ENCODE results near the gene NKX3-2. TPM values are rescaled to one million over a fixed set of nuclear protein-coding genes. Genes with fewer than 3 reads are reported as not detected.

The NKX3-2 gene
- total RNA-seq, 1 experiment from 2014 or later, result 1.2 TPM

DNA sequence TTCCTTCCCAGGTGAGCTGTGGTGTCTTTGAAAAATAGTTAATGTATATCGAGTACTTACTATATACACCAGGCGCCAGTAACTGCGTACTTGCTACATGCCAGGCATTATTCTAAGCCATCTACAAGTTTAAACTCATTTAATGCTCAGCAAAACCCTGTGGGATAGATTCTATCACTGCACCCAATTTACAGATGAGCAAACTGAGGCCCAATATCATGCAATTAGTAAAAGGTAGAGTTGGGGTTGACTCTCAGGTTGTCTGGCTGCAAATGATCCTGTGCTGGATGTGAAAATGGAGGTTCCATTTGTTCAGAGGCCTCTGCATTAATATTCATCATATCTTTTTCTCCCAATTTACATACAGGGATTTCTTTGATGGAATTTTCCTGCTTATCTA lies 17.6 kb downstream of the NKX3-2 start:
- no peak overlapping the region for H3K4me3 ChIP-seq
- no peaks in the 10 kb centered on the region for H3K27me3 ChIP-seq
- H3K9me3 ChIP-seq, result no peaks in the 10 kb centered on the region
- no peak for DNase-seq
- H3K36me3 ChIP-seq, result no peaks in the 10 kb centered on the region

GRCh38 chr4:13525606-13526281 lies 18.6 kb downstream of the NKX3-2 start:
- no peaks in the 10 kb centered on the region for H3K9me3 ChIP-seq
- no peaks in the 10 kb centered on the region for H3K36me3 ChIP-seq
- DNase-seq, result no peak
- H3K27me3 ChIP-seq, result no peaks in the 10 kb centered on the region
- H3K4me3 ChIP-seq, result no peak overlapping the region

GRCh38 chr4:13524504-13525243 lies 19.6 kb downstream of the NKX3-2 start:
- Histone ChIP-seq H3K36me3 (no peaks in the 10 kb centered on the region), H3K27me3 (no peaks in the 10 kb centered on the region), H3K4me3 (no peak overlapping the region), H3K9me3 (no peaks in the 10 kb centered on the region)
- DNase-seq, result no peak

DNA sequence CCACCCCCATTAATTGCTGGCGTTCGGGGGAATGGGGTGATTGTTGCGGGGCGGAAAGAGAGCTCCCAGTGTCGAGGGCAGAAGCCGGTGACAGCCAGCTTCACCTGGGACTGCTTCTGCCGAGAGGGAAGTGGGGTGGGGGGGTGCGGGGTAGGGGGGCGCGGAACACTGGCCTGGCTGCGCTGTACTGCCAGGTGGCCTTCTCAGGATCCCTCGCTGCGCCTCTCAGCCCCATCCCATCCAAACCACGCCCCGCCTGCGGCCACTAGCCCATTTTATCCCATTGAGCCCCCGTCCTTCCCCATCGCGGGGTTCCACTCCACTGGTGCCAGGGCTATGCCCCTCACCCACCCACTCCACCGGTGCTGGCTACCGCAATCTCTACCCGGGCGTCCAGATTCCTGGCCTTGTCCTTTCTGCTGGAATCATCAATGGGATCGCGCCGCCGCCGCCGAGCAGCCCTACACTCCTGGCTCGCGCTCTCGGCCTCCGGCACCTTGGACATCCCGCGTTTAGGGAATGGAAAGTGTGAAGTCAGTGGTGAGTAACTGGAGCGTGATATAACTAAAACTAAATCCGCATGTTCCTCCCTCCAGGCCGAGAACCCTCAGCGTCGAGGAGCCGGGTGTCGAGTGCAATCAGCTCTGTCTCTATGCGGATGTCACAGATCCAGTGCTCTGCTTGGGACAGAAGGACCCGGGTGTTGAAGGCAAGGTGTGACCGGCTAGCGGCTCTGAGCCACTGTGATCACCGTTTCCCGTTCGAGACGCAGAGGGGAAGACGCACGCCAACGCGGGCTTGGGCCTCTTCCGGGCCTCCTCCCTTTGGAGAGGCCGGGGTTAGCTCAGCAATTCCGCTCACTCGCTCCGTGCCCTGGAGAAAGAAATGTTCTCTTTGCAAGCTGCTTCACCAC lies 20.5 kb downstream of the NKX3-2 start:
- DNase-seq, result no peak
- no peaks in the 10 kb centered on the region for H3K27me3 ChIP-seq
- no peak overlapping the region for H3K4me3 ChIP-seq
- H3K9me3 ChIP-seq, result no peaks in the 10 kb centered on the region
- H3K36me3 ChIP-seq, result no peaks in the 10 kb centered on the region

- H3K36me3 ChIP-seq, result no peaks in the 10 kb centered on the region
- no peak overlapping the region for H3K4me3 ChIP-seq
- H3K9me3 ChIP-seq, result no peaks in the 10 kb centered on the region
- DNase-seq, result no peak
- H3K27me3 ChIP-seq, result no peaks in the 10 kb centered on the region
These were observed 21.2 kb downstream of the NKX3-2 start for GRCh38 chr4:13523105-13523477.

DNA sequence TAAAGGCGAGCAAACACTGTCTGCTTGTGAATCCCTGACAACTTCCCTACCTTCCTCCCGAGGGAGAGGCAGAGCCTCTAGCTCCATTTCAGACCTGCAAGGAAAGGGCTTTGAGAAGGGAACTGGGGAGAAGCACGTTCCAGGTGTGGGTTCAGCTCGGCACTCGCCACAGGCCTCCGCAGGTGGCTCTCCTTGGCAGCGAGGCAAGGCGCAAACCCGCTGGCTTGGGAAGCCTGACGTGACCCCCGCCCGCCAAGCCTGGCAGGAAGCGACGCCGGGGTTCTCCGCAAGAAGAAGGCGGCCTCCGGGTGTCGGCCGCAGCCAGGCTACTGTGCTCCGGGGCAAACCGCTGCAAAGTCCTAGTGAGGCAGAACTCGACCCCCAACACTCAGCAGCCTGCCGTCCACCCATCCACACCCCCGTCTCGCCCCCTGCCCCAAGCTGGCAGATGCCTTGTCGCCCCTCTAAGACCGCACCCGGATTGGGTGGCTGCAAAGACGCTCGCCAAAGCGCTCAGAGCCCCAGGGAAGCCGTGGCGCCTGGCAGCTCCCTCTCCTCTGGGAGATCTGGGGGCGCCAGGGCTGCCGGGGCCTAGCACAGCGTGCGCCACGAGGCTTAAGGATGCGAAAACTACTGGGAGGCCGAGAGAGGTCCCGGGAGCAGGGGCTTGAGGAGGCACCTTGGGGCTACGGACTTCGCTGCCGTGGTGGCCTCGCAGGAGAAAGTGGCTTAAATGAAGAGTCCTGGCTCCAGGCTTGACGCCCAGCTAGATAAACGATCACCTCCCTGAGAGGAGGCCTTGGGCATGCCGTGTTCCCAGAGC lies 21.8 kb downstream of the NKX3-2 start:
- DNase-seq, result no peak
- H3K9me3 ChIP-seq, result no peaks in the 10 kb centered on the region
- no peaks in the 10 kb centered on the region for H3K27me3 ChIP-seq
- no peaks in the 10 kb centered on the region for H3K36me3 ChIP-seq
- H3K4me3 ChIP-seq, result no peak overlapping the region

DNA sequence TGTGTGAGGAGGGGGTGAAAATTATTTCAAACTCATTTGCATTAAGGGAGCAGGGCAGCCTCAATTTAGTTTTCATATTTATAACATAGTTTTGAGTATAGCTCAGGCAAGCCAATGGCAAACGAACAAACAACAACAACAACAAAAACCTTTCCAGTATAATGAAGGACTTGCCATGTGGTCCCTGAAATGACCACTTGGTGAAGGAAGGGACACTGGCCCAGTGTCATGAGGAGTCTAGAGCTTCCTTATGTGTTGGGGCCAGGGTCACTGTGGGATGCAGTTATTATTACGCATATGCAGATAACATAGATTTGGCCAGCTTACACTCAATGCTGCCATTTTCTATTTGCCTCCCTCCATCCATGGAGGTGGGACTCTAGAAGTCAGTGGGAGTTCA lies 23.3 kb downstream of the NKX3-2 start:
- no peaks in the 10 kb centered on the region for H3K36me3 ChIP-seq
- DNase-seq, result no peak
- no peaks in the 10 kb centered on the region for H3K27me3 ChIP-seq
- H3K4me3 ChIP-seq, result no peak overlapping the region
- no peaks in the 10 kb centered on the region for H3K9me3 ChIP-seq

GRCh38 chr4:13516315-13516860 lies 27.9 kb downstream of the NKX3-2 start:
- DNase-seq, result no peak
- Histone ChIP-seq H3K27me3 (no peaks in the 10 kb centered on the region), H3K36me3 (no peaks in the 10 kb centered on the region)

DNA sequence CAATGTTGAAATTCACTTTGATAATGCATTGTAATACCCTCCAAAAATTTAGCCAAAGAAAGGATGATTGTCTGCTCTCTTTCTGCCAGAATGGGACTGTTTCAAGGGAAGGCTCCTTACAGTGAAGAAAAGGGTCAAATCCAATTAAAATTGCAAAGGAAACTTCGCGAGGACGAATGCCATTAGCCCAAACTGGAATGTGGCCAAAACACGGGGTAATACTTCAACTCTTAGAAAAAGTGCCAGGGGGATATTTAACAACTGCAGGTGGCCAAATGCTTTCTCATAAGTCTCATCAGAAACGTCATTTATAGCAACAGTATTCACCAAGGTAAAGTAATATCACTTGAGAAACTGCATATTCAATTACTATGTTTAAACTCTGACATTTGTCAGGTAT lies 29.0 kb downstream of the NKX3-2 start:
- Histone ChIP-seq H3K27me3 (no peaks in the 10 kb centered on the region), H3K9me3 (no peaks in the 10 kb centered on the region), H3K4me3 (no peak overlapping the region), H3K36me3 (no peaks in the 10 kb centered on the region)
- no peak for DNase-seq

More at GRCh38 chr4:13516315-13516860, 27.9 kb downstream of the NKX3-2 start:
- Histone ChIP-seq H3K4me3 (no peak overlapping the region), H3K9me3 (no peaks in the 10 kb centered on the region)

DNA sequence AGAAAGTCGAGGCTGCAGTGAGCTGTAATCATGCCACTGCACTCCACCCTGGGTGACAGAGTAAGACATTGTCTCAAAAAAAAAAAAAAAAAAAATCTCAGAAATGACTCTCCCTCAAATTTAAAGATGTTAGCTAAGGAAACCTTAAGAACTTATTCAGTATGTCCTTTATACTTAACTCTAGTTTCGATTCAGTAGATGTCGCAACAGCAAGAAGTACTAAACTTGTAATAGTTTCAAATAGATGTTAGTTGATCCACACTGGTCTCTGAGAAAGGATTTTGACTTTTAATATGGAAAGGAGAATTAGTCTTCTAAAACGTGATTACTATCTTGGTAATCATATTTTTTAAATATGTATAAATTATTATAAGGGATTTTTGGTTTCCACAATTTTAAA lies 29.6 kb downstream of the NKX3-2 start:
- DNase-seq, result no peak
- Histone ChIP-seq H3K36me3 (no peaks in the 10 kb centered on the region), H3K27me3 (no peaks in the 10 kb centered on the region), H3K4me3 (no peak overlapping the region), H3K9me3 (no peaks in the 10 kb centered on the region)

DNA sequence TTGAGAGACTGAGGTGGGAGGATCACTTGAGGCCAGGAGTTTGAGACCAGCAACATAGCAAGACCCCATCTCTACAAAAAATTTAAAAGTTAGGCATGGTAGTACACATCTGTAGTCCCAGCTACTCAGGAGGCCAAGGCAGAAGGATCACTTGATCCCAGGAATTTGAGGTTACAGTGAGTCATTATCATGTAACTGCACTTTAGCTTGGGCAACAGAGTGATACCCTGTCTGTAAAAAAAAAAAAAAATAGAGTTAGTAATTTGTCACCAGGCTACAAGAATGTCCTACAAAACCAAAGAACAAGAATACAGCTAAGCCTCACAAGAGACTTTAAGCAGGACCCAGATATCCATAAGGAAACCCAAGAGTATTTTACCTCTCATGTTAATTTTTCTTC lies 33.2 kb downstream of the NKX3-2 start:
- no peak for DNase-seq
- Histone ChIP-seq H3K27me3 (no peaks in the 10 kb centered on the region), H3K9me3 (no peaks in the 10 kb centered on the region), H3K4me3 (no peak overlapping the region), H3K36me3 (no peaks in the 10 kb centered on the region)

GRCh38 chr4:13509442-13509841 lies 34.9 kb downstream of the NKX3-2 start:
- no peaks in the 10 kb centered on the region for H3K9me3 ChIP-seq
- no peaks in the 10 kb centered on the region for H3K36me3 ChIP-seq
- H3K27me3 ChIP-seq, result no peaks in the 10 kb centered on the region
- H3K4me3 ChIP-seq, result no peak overlapping the region
- no peak for DNase-seq

GRCh38 chr4:13504374-13504773 lies 39.9 kb downstream of the NKX3-2 start:
- Histone ChIP-seq H3K36me3 (no peaks in the 10 kb centered on the region), H3K4me3 (no peak overlapping the region), H3K27me3 (no peaks in the 10 kb centered on the region; the same call in 1 of the 2 replicates), H3K9me3 (no peaks in the 10 kb centered on the region)
- no peak for DNase-seq

- H3K9me3 ChIP-seq, result no peaks in the 10 kb centered on the region
- no peaks in the 10 kb centered on the region; the same call in 1 of the 2 replicates for H3K27me3 ChIP-seq
- H3K36me3 ChIP-seq, result no peaks in the 10 kb centered on the region
- no peak overlapping the region for H3K4me3 ChIP-seq
- no peak for DNase-seq
These were observed 45.8 kb downstream of the NKX3-2 start for GRCh38 chr4:13498469-13498868.

GRCh38 chr4:13496605-13497004 lies 47.7 kb downstream of the NKX3-2 start:
- Histone ChIP-seq H3K27me3 (no peaks in the 10 kb centered on the region; the same call in 1 of the 2 replicates), H3K9me3 (no peaks in the 10 kb centered on the region), H3K4me3 (no peak overlapping the region), H3K36me3 (no peaks in the 10 kb centered on the region)
- no peak for DNase-seq

GRCh38 chr4:13495753-13496152 lies 48.6 kb downstream of the NKX3-2 start:
- no peak for DNase-seq
- H3K4me3 ChIP-seq, result no peak overlapping the region
- no peaks in the 10 kb centered on the region for H3K9me3 ChIP-seq
- no peaks in the 10 kb centered on the region for H3K36me3 ChIP-seq
- no peaks in the 10 kb centered on the region; the same call in 1 of the 2 replicates for H3K27me3 ChIP-seq

Measured in MG63 (cell line).